HG02970 (cell line): ENCODE data around the gene KRTAP10-7.
"Not testable (repeated sequence)": the region's sequence is repeated elsewhere in the genome, so short reads cannot be mapped to it uniquely, and the experiment has no call there.

Experiments
- ATAC-seq: cut with Tn5 transposase; IDR thresholded peaks from one replicate; pipeline ENCODE4 v1.9.1; 2021; ENCODE audit warnings: mild to moderate bottlenecking, moderate library complexity, moderate number of reproducible peaks; ENCODE audit not compliant: unreplicated experiment, low FRiP score

Gene KRTAP10-7

DNA sequence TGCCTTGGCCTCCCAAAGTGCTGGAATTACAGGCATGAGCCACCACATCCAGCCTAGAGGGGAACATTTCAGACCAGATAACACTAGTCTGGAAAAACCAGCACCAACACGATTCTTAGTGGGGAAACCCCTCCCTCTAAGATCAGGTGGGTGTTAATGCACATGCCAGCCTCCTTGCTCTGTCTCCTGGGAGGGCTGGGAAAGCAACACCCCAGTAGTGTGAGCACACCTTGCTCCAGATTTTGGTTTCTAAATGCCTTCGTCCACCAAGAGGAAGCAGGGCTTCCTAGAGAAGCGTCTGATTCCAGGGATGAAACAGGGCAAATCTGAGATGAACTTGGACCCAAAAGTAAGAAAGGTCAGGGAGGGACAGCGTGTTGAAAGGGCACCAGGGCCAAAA lies 29.1 kb upstream of the KRTAP10-7 start:
- ATAC-seq: no peak

GRCh38 chr21:44571844-44572782 lies 28.3 kb upstream of the KRTAP10-7 start:
- ATAC-seq: no peak

DNA sequence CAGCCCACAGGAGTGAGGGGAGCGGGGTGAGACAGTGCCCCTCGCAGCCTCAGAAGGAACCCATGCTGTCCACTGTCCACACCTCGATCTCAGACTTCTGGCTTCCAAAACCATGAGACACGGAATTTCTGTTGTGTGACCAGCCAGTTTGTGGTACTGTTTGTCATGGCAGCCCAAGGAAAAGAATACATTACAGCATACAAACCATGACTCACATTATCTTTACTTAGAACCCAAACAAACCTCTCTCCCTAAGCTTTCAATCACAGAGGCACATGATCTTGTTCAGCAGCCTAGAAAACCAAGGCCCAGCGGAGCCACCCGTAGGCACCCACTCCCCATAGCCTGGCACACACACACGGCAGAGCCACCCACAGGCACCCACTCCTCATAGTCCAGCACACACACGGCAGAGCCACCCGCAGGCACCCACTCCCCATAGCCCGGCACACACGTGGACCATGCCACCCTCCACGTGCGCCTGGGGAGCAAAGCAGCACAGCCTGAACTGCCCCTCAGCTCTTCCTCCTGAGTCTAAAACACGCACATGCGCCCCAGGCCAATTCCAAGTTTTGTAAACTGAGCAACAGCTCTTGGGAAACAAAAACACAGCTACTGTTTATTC lies 27.3 kb upstream of the KRTAP10-7 start:
- ATAC-seq: no peak

- not testable (repeated sequence) for ATAC-seq
Observed at GRCh38 chr21:44573630-44574456, 26.6 kb upstream of the KRTAP10-7 start, which contains the start of gene KRTAP10-4. KRTAP10-4 (plus strand) TSS chr21:44573729; CDS start chr21:44573759, 30 bp downstream.

GRCh38 chr21:44574457-44575306 lies 25.7 kb upstream of the KRTAP10-7 start:
- ATAC-seq: no peak

DNA sequence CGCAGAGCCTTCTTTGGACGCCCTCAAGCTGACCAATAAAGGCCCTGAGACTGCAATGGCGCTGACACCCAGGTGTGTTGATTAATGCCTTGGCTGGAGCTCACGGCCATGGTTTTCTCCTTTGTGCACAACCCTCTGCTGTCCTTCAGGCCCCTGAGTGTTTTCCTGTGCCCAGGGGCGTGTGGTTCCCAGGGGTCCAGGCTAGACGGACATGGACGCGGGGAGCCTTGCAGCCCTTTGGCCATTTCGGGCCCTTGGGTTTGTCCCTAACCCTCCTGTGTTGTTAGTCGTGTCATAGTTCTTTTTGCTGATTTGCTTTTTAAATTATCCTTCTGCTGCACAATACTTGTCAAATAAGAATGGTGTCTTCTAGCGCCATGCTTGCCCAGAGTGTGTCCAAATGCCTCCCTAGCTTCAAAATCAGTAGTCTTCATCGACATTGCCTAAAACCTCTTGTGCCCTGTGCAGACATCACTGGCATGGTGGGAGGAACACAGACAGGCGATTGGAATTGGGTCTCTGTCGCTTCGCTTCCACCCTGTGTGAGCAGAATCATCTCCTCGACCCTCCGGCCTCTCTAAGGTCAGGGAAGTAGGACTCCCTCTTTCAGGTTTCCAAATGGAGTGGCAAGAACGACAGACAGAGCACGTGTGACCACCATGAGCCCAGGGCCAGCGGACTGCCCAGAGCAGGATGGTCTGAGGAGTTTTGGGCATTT lies 24.9 kb upstream of the KRTAP10-7 start:
- ATAC-seq: no peak

DNA sequence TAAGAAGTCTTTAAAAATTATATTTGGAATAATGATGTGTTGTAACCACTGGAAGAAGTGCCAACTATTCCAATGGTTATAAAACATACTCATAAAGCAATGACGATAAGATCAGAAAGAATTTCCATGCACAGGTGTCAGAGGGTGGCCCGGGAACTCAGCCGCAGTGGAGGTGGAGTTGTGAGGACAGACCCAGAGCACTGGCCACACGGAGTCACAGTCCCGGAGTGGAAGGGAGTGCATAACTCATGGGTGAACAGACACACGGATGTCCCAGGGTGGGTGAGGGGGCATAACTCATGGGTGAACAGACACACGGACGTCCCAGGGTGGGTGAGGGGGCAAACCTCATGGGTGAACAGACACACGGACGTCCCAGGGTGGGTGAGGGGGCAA lies 24.4 kb upstream of the KRTAP10-7 start:
- no peak for ATAC-seq

GRCh38 chr21:44578371-44579055 lies 21.9 kb upstream of the KRTAP10-7 start:
- no peak for ATAC-seq

DNA sequence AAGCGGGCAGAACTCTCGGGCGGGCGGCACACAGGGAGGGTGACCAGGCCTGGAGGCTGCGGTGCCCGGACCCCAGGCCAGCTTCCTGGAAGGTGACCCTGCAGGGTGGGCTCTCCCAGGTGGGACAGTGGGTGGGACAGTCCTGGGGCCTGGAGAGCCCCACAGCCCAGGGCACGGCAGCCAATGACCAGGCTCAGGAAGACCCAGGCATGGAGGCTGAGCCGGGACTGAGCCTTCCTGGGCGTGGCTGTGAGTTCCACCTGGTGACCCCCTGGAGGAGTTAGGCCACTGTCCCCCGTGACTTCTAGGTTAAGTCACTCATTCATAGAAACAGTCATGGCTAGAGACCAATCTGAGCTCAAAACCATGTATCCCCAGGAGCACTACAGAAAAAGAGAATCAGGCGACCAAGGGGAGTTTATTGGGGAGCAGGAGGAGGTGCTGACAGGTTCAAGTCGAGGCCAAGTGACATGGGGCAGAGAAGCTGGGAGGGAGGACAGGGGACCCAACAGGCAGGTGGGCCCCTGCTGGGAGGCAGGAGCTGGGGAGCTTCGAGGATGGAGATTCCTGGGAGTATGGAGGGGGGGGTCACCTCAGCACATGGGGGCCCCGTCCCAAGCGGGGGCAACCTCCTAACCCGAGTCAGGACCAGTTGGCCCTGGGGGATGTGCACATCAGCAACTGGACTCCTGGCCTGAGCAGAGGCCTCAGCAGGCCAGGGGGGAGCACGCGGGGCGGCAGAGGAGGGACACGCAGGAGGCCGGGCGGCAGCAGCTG lies 21.2 kb upstream of the KRTAP10-7 start:
- no peak for ATAC-seq

- no peak for ATAC-seq
Observed at GRCh38 chr21:44579833-44580144, 20.6 kb upstream of the KRTAP10-7 start.

DNA sequence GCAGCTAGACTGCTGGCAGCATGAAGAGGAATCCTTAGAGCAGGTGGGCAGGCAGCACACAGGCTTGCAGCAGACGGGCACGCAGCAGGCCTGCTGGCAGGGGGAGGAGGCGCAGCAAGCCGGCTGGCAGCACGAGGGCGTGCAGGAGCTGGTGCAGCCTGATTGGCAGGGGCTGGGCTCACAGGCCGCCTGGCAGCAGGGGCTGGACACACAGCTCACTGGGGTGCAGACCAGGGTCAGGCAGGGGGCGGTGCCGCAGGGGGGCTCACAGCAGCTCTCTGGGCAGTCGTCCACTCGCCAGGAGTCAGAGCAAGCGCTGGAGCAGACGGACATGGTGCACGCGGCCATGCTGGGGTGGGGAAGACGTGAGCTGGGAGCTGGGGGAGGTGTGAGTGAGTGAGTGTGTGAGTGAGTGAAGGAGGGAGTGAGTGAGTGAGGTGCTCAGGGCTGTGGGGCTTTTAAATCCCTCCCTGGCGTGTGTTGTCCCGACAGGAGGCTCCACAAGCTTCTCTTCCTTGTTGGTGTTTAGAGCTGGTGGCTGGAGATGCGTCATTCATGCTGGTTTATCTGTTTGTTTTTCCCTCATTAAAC lies 20.1 kb upstream of the KRTAP10-7 start, which contains the start of gene KRTAP10-5:
TSS of gene KRTAP10-5 (minus strand) at position 374 of the 591 bp plus-strand sequence. CDS start at position 348, 26 bp downstream.
- not testable (repeated sequence) for ATAC-seq

DNA sequence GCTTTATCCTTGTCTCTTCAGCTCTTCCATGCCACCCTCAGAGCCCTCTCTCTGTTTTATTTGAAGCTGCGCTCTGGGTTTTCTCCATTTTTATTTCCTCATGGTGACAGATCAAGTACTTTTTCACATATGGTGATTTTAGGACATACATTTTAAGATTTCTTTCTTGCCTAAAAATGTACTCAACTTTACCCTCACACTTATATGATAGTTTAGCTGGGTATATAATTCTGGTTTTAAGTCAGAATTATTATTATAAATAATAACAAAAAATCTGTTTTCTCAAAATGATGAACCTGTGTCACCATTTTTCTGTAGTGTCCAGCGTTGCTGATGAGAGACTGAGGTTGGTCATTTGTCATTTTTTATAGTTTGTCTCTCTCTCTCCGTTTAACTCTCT lies 19.2 kb upstream of the KRTAP10-7 start:
- no peak for ATAC-seq

DNA sequence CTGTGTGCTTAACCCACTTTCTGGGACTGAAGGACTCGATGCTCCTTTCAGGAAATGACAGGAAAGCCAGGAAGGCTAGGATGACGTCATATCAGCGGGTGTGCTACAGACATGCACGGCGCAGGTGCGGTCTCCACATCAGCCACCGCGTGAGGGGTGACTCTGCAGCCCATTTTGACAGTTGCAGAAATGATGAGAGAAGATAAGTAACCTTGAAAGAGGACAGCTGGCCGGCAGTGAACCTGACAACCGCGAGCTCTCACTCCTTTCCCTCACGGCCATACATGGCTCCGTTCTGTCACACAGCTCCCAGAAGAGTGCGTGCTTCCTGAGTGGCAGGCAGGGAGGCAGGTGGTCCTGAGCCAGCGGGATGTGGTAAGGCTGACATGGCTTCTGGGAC lies 18.3 kb upstream of the KRTAP10-7 start:
- ATAC-seq: no peak

DNA sequence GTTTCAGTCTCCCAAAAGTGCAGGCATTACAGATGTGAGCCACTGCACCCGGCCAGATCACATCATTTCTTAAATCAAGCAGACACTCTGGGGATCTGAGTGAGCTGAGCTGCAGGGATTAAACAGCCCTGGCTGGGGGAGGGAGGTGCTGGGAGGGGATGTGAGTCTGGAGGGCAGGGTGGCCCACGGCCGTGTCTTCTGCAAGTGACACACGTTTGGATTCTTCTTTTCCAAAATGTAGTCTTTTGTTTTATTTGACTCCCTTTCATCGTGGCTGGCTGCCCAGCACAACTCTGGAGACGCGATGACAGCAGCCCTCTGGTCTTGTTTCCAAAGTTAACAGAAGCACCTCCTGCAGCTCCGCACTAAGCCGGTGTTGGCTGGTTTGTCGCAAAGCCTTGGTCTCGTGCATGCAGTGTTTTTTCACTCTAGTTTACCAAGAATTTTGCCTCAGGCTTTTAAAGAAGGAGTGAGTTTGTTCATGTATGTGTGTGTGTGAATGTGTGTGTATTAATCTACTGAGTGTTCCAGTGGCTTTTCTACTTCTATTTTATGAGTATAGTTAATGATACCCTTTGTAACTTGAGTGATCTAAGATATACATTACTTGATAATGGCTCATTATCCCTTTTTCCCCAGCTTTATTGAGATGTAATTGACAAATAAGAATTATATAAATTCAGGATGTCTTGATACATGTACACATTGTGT lies 17.2 kb upstream of the KRTAP10-7 start:
- no peak for ATAC-seq

GRCh38 chr21:44583800-44584147 lies 16.6 kb upstream of the KRTAP10-7 start:
- ATAC-seq: no peak

DNA sequence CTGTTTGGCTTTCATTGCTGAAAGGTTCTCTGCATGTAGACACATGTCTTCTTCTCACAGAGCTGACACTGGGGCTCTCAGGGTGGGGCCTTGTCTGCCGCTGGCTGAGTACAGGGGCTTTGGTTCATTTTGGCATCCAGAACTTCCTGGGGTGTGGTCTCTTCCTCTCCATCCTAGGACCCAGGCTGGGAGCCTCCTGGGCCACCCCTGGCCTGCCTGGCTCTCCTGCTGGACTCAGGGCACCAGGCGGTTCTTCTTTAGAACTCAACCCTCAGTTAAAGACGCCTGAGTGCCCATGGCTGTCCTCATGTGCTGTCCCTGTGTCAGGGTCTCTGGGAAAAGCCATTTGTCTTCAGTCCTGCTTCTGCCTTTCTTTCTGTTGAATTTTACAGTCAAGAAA lies 14.5 kb upstream of the KRTAP10-7 start:
- ATAC-seq: no peak

DNA sequence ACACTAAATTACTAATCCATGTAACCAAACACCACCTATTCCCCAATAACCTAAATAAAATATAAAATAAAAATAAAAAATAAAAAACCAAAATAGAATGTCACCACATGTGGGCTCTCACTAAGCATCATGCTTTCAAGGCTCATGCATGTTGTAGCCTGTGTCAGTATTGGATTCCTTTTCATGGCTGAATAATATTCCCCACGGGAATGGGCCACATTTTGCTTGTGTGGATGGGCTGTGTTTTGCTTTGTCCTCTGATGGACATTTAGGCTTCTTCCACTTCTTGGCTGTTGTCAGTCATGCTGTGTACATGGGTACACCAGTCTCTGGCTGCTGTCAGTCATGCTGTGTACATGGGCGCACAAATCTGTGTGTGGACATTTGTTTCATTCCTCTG lies 11.3 kb upstream of the KRTAP10-7 start:
- no peak for ATAC-seq
